Measurements from ENCODE around the gene MTCH2.

DNA sequence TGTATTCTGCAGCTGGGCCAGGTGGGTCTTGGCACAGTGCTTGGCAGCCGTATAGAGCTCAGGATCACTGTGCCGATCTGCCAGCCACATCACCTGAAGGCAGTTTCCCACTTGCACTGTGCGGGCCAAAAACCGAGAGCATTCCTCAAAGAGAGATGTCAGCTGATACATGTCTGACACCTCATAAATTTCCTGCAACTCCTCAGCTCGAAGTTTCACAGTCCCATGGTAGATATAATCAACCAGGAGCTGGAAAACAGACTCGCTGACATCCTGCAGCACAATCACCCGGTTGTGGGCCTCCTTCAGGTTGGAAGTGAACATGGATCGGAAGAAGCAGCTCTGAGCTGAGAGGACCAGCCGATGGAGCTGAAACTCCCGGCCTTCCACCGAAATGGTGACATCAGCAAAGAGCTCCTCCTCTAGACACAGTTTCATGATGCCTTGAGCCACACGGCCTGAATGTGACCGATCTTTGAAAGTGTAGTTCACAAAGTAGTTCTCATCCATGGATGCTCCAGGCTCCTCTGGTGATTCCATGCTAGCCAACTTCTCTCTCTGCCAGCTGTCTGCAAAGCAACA lies 64.8 kb downstream of the MTCH2 start:
- TF ChIP-seq CTCF (IDR thresholded peaks at IDR 0.05) (no peak), EZH2 (IDR thresholded peaks at IDR 0.05; ENCODE audit: borderline replicate concordance, insufficient read depth, low read depth, low read length, poor library complexity, severe bottlenecking) (no peak)
